ENCODE results near the gene LRRC10B. TPM values are rescaled to one million over a fixed set of nuclear protein-coding genes. Genes with fewer than 3 reads are reported as not detected.

LRRC10B gene
- total and polyA plus RNA-seq, 7 experiments from 2014 or later: not detected

DNA sequence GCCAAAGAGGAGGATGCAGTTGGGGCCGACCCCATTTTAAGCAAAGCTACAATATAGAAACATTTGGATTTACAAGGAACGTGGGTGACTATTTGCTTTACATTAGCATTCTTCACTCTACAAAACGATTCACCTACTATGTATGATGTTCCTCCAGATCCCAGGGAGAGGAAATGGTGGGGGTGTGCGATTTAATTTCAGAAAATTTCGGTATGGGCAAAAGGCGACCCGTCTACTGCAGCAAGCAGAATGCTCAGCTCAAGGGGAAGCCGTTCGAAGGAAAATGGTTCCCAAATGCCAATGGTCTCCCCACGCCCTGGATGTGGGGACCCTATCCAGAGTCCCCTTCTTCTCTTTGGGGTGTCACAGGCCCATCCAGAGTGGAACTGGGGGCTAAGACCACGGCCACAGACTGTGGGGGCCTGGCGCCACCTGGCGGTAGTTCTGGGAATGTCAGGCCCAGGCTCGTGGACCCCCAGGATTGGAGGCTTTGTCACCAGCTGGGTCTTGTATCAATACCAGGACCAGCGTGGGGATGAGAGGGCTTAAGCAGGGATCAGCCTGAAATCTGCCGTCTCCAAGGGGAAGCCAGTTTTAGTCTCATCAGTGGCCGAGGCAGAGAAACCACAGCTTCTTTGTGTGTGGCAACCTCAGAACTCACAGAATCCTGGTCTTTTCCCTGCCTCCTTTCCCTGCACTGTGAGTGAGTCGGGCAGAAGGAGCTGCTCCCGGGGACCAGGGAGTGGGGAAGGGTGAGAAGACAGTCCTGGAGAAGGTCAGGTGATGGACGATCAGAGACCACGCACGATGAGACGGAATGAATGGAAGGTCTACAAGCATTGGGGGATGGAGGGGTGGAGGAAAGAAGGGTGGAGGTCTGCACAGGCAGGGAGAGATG, 8.4 kb downstream of the LRRC10B start:
- ATAC-seq (peak; percentile 78), DNase-seq (peak in 8 of 9 donors; percentile 31 to 68 (median 46))
- peak overlapping the region; percentile 38 for H3K4me3 ChIP-seq (ENCODE audit: low read length)
- no peaks in the 10 kb centered on the region for H3K27me3 ChIP-seq (ENCODE audit: control insufficient read depth in 2 of 2, insufficient read depth in 2 of 2, low read length in 2 of 2)
- H3K36me3 Mint-ChIP-seq: no peaks in the 10 kb centered on the region
- intact Hi-C loops (cut with micrococcal nuclease): loop anchor here (1.0 to 2.0 kb wide), 3 partner anchors 40 to 686 kb away; no protein-coding TSS in a partner anchor
- ChIA-PET POLR2A (interaction anchor here (0.8 kb wide), 1 partner anchor 10 kb away, joined by 3 read pairs; no protein-coding TSS in a partner anchor), CTCF (interaction anchor here (1.2 to 3.4 kb wide), 7 partner anchors 14 to 741 kb away, joined by 3 to 37 read pairs (median 6); a partner anchor contains a TSS)
- H3K27ac ChIP-seq (ENCODE audit: low read depth, low read length): no peak overlapping the region
- no peaks in the 10 kb centered on the region for H3K9me3 ChIP-seq (ENCODE audit: control insufficient read depth in 2 of 3, low read length in 3 of 3)
- H3K36me3 ChIP-seq (ENCODE audit: control insufficient read depth in 2 of 3, insufficient read depth in 3 of 3, low read length in 3 of 3): no peaks in the 10 kb centered on the region
- peaks cover 0 to 1% (median 0%) of the 10 kb centered on the region in 11 donors for H3K9me3 Mint-ChIP-seq
- peak overlapping the region in 2 of 9 donors; percentile 42 for H3K27ac Mint-ChIP-seq
- peak overlapping the region; percentile 32 to 76 (median 64) for H3K4me3 Mint-ChIP-seq
- peaks cover 8 to 15% (median 9%) of the 10 kb centered on the region in 7 donors for H3K4me1 Mint-ChIP-seq
- H3K4me1 ChIP-seq (ENCODE audit: control insufficient read depth in 2 of 2, insufficient read depth in 2 of 2, low read length in 2 of 2): peaks cover 9 to 11% of the 10 kb centered on the region in 2 donors
- H3K27me3 Mint-ChIP-seq: peaks cover 13 to 40% (median 29%) of the 10 kb centered on the region in 5 donors

DNA sequence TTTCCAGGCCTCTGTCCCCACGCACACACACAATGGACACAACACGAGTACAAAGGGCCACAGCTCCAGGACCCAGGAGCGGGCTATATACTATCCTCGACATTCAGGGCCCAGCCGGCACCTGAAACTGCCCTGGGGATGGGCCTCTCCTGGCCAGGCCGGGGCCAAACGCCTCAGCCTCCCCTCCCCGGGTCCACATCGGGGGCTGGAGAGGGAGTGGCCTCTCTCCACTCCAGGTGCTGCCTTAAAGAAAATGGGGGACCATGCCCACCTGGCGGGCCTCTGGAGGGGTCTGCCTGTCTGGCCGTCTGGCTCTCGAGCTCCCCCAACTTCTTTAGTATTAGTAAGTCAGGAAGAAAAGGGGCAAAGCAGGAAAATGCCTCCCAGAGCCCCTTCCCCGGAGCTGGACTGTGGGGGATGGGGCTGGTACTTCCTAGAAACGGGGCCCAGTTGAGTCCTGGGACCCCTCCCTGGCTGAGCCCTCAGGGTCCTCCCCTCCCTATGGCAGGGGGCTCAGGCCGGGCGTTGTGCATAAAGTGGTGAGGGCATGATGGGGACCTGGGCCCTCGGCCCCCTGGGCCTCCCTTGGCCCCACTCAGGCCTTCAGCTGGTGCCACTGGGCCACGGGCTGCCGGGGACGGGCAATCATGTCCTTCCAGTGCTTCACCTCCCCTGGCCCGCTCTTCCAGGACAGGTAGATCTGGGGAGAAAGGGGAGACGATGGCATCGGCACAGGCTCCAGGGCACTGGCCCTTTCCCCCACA, 9.7 kb downstream of the LRRC10B start:
- no peaks in the 10 kb centered on the region for H3K9me3 ChIP-seq (ENCODE audit: control insufficient read depth in 2 of 3, low read length in 3 of 3)
- H3K4me1 ChIP-seq (ENCODE audit: control insufficient read depth in 2 of 2, insufficient read depth in 2 of 2, low read length in 2 of 2): peaks cover 9 to 11% of the 10 kb centered on the region in 2 donors
- H3K27ac ChIP-seq (ENCODE audit: low read depth, low read length): no peak overlapping the region
- H3K27ac Mint-ChIP-seq: peak overlapping the region in 1 of 9 donors; percentile 42
- no peak for ATAC-seq
- DNase-seq: no peak
- H3K27me3 ChIP-seq (ENCODE audit: control insufficient read depth in 2 of 2, insufficient read depth in 2 of 2, low read length in 2 of 2): no peaks in the 10 kb centered on the region
- intact Hi-C loops (cut with micrococcal nuclease): no loop called here
- CTCF ChIA-PET: interaction anchor here (0.9 to 3.4 kb wide), 5 partner anchors 8 to 72 kb away, joined by 3 to 37 read pairs (median 6); a partner anchor contains a TSS
- H3K9me3 Mint-ChIP-seq: peaks cover 0 to 1% (median 0%) of the 10 kb centered on the region in 11 donors
- H3K27me3 Mint-ChIP-seq: peaks cover 10 to 37% (median 21%) of the 10 kb centered on the region in 5 donors
- no peaks in the 10 kb centered on the region for H3K36me3 ChIP-seq (ENCODE audit: control insufficient read depth in 2 of 3, insufficient read depth in 3 of 3, low read length in 3 of 3)
- POLR2A ChIA-PET: interaction anchor here (0.5 kb wide), 1 partner anchor 336 kb away, joined by 3 read pairs; no protein-coding TSS in a partner anchor
- peaks cover 8 to 15% (median 9%) of the 10 kb centered on the region in 7 donors for H3K4me1 Mint-ChIP-seq
- no peak overlapping the region for H3K4me3 ChIP-seq (ENCODE audit: low read length)
- H3K36me3 Mint-ChIP-seq: no peaks in the 10 kb centered on the region
- H3K4me3 Mint-ChIP-seq: no peak overlapping the region

DNA sequence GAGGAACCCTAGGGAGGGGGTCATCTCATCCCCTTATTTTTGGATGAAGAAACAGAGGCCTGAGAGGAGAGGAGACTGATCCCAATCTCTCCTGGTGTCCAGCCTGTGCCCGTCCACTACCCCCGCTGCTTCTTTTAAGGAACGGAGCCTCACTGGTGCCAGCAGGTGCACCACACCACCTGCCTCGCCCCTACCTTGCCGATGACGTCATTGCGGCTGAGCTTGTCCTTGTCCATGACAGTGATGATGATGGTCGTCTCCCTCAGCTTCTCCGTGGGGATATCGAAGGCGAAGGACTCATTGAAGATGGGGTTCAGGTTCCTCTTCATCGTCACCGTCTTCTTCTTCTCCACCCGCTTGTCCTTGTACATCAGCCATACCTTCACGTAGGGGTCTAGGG, 14.3 kb downstream of the LRRC10B start:
- ChIA-PET CTCF (no interaction called here), POLR2A (no interaction called here)
- peaks cover 2 to 38% (median 19%) of the 10 kb centered on the region in 5 donors for H3K27me3 Mint-ChIP-seq

DNA sequence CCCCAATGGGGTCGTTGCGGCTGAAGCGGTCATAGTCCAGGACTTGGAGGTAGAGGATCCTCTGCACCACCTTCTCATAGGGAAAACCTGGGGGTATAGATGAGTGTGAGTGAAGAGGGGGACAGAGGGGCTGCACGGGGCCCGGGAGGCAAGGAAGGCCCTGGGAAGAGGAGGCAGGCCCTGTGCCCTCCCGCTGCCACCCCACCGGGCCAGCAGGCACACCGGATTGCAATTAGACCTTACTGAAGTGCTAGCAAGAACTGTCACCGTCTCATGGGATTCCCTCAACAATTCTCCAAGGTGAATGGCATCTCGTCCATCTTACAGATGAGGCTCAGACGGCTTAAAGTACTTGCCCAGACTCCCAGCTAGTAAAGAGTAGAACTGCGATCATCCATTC, 15.9 kb downstream of the LRRC10B start:
- intact Hi-C loops (cut with micrococcal nuclease): no loop called here
- peaks cover 0 to 3% (median 0%) of the 10 kb centered on the region in 7 donors for H3K4me1 Mint-ChIP-seq
- no peaks in the 10 kb centered on the region for H3K9me3 Mint-ChIP-seq
- Histone ChIP-seq H3K4me3 (ENCODE audit: low read length) (no peak overlapping the region), H3K27ac (ENCODE audit: low read depth, low read length) (no peak overlapping the region), H3K9me3 (ENCODE audit: control insufficient read depth in 2 of 3, low read length in 3 of 3) (no peaks in the 10 kb centered on the region), H3K4me1 (ENCODE audit: control insufficient read depth in 2 of 2, insufficient read depth in 2 of 2, low read length in 2 of 2) (no peaks in the 10 kb centered on the region), H3K27me3 (ENCODE audit: control insufficient read depth in 2 of 2, insufficient read depth in 2 of 2, low read length in 2 of 2) (no peaks in the 10 kb centered on the region), H3K36me3 (ENCODE audit: control insufficient read depth in 2 of 3, insufficient read depth in 3 of 3, low read length in 3 of 3) (no peaks in the 10 kb centered on the region)
- POLR2A ChIA-PET: no interaction called here
- DNase-seq: no peak
- no peaks in the 10 kb centered on the region for H3K36me3 Mint-ChIP-seq
- H3K27ac Mint-ChIP-seq: no peak overlapping the region
- H3K27me3 Mint-ChIP-seq: peaks cover 2 to 37% (median 15%) of the 10 kb centered on the region in 5 donors
- no peak overlapping the region for H3K4me3 Mint-ChIP-seq
- CTCF ChIA-PET: no interaction called here
- ATAC-seq: no peak

More for the DNA sequence above, 14.3 kb downstream of the LRRC10B start:
- H3K27ac ChIP-seq (ENCODE audit: low read depth, low read length): no peak overlapping the region
- Mint-ChIP-seq H3K4me1 (peaks cover 0 to 3% (median 0%) of the 10 kb centered on the region in 7 donors), H3K4me3 (no peak overlapping the region), H3K9me3 (no peaks in the 10 kb centered on the region), H3K36me3 (no peaks in the 10 kb centered on the region), H3K27ac (no peak overlapping the region)
- H3K4me3 ChIP-seq (ENCODE audit: low read length): no peak overlapping the region
- H3K4me1 ChIP-seq (ENCODE audit: control insufficient read depth in 2 of 2, insufficient read depth in 2 of 2, low read length in 2 of 2): no peaks in the 10 kb centered on the region
- H3K27me3 ChIP-seq (ENCODE audit: control insufficient read depth in 2 of 2, insufficient read depth in 2 of 2, low read length in 2 of 2): no peaks in the 10 kb centered on the region
- ATAC-seq: no peak
- DNase-seq: no peak
- H3K9me3 ChIP-seq (ENCODE audit: control insufficient read depth in 2 of 3, low read length in 3 of 3): no peaks in the 10 kb centered on the region
- intact Hi-C loops (cut with micrococcal nuclease): no loop called here
- no peaks in the 10 kb centered on the region for H3K36me3 ChIP-seq (ENCODE audit: control insufficient read depth in 2 of 3, insufficient read depth in 3 of 3, low read length in 3 of 3)

DNA sequence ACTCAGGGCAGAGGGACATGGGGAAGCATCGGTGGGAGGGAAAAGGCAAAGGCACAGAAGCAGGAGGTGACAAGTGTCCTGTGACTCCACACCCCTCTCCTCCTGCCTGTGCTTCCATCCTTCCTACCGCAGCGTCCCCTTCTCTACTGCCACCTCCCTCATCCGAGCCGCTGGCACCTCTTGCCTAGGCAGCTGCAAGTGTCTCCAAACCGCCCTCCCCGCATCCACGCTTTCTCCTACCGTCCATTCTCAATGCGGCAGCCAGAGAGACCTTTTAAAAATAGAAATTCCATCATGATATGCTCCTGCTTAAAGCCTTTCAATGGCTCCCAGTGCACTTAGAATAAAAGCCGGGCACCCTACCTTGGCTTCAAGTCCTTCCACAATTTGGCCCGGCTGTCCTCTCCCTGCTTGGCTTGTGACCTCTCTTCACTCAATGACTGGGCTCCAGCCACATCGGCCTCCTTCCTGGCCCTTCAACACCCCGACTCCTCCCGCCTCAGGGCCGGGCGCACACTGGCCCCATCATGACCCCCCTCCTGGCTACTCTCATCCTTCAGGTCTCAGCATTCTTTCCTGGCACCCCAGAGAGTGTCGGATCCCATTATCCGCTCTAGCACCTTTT, 16.5 kb downstream of the LRRC10B start:
- Histone ChIP-seq H3K4me3 (ENCODE audit: low read length) (no peak overlapping the region), H3K9me3 (ENCODE audit: control insufficient read depth in 2 of 3, low read length in 3 of 3) (no peaks in the 10 kb centered on the region), H3K27me3 (ENCODE audit: control insufficient read depth in 2 of 2, insufficient read depth in 2 of 2, low read length in 2 of 2) (no peaks in the 10 kb centered on the region), H3K4me1 (ENCODE audit: control insufficient read depth in 2 of 2, insufficient read depth in 2 of 2, low read length in 2 of 2) (no peaks in the 10 kb centered on the region), H3K36me3 (ENCODE audit: control insufficient read depth in 2 of 3, insufficient read depth in 3 of 3, low read length in 3 of 3) (no peaks in the 10 kb centered on the region), H3K27ac (ENCODE audit: low read depth, low read length) (no peak overlapping the region)
- Mint-ChIP-seq H3K9me3 (no peaks in the 10 kb centered on the region), H3K4me3 (no peak overlapping the region), H3K4me1 (peaks cover 0 to 3% (median 0%) of the 10 kb centered on the region in 7 donors), H3K27me3 (peaks cover 2 to 37% (median 15%) of the 10 kb centered on the region in 5 donors), H3K36me3 (no peaks in the 10 kb centered on the region), H3K27ac (peak overlapping the region in 1 of 9 donors; percentile 45)
- ChIA-PET POLR2A (no interaction called here), CTCF (no interaction called here)
- DNase-seq: no peak
- intact Hi-C loops (cut with micrococcal nuclease): no loop called here
- ATAC-seq: no peak

DNA sequence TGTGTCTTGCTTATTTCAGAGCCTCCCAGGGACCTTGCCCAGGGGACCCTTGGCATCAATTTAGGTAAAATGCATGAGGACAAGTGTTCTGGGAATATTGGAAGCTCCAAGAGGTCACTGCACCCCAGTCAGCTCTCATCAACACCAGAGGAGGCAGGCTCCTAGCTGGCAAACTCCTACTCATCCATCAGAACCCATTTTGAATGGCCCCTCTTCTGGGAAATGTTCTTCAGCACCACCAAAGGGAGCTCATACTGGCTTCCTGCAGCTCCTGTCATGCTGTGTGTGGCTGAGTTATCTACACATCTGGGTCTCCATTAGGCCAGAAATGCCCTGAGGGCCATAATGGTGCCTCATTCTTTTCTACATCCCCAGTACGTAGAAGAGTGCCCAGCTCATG, 17.7 kb downstream of the LRRC10B start:
- POLR2A ChIA-PET: interaction anchor here (1.4 kb wide), 1 partner anchor 9 kb away, joined by 3 read pairs; no protein-coding TSS in a partner anchor

More for the DNA sequence above, 17.7 kb downstream of the LRRC10B start:
- DNase-seq (no peak), ATAC-seq (no peak)
- H3K36me3 Mint-ChIP-seq: no peaks in the 10 kb centered on the region
- Histone ChIP-seq H3K4me1 (ENCODE audit: control insufficient read depth in 2 of 2, insufficient read depth in 2 of 2, low read length in 2 of 2) (no peaks in the 10 kb centered on the region), H3K9me3 (ENCODE audit: control insufficient read depth in 2 of 3, low read length in 3 of 3) (no peaks in the 10 kb centered on the region), H3K27ac (ENCODE audit: low read depth, low read length) (no peak overlapping the region), H3K4me3 (ENCODE audit: low read length) (no peak overlapping the region), H3K36me3 (ENCODE audit: control insufficient read depth in 2 of 3, insufficient read depth in 3 of 3, low read length in 3 of 3) (no peaks in the 10 kb centered on the region), H3K27me3 (ENCODE audit: control insufficient read depth in 2 of 2, insufficient read depth in 2 of 2, low read length in 2 of 2) (no peaks in the 10 kb centered on the region)
- CTCF ChIA-PET: interaction anchor here (0.8 kb wide), 1 partner anchor 8 kb away, joined by 3 read pairs; no protein-coding TSS in a partner anchor
- H3K4me1 Mint-ChIP-seq: peaks cover 0 to 3% (median 0%) of the 10 kb centered on the region in 7 donors
- intact Hi-C loops (cut with micrococcal nuclease): no loop called here
- no peak overlapping the region for H3K4me3 Mint-ChIP-seq
- no peaks in the 10 kb centered on the region for H3K9me3 Mint-ChIP-seq
- H3K27ac Mint-ChIP-seq: no peak overlapping the region
- peaks cover 2 to 37% (median 15%) of the 10 kb centered on the region in 5 donors for H3K27me3 Mint-ChIP-seq
